ENCODE measurements around the gene ADPRS.

The ADPRS gene

GRCh38 chr1:36128126-36128904 is 39.6 kb downstream of the ADPRS start:
- CTCF ChIA-PET = interaction anchor here (0.6 to 1.8 kb wide), 5 partner anchors 17 to 94 kb away, joined by 3 to 6 read pairs (median 5); no protein-coding TSS in a partner anchor
- Histone ChIP-seq H3K9me3 (ENCODE audit: control insufficient read depth, insufficient read depth, low read depth, low read length) (no peaks in the 10 kb centered on the region), H3K36me3 (ENCODE audit: control insufficient read depth in 2 of 2, insufficient read depth in 1 of 2, low read length in 2 of 2) (no peaks in the 10 kb centered on the region), H3K27ac (ENCODE audit: extremely low read depth, low read depth, low read length) (no peak overlapping the region), H3K4me1 (ENCODE audit: control insufficient read depth, insufficient read depth, low read length) (no peaks in the 10 kb centered on the region), H3K4me3 (ENCODE audit: low read depth, low read length) (no peak overlapping the region)
- 0 out of 2 replicates have a peak, but pooled peaks have one; percentile 1 for TF ChIP-seq KLF17 (tag by site-specific recombination; IDR thresholded peaks at IDR 0.05)
- no peak for TF ChIP-seq ZNF184 (tag by site-specific recombination; IDR thresholded peaks at IDR 0.05)
- POLR2A ChIA-PET = interaction anchor here (1.2 kb wide), 1 partner anchor 21 kb away, joined by 5 read pairs; the partner anchor contains the start of gene TRAPPC3

GRCh38 chr1:36128905-36129206 is 40.2 kb downstream of the ADPRS start:
- Histone ChIP-seq H3K36me3 (ENCODE audit: control insufficient read depth in 2 of 2, insufficient read depth in 1 of 2, low read length in 2 of 2) (no peaks in the 10 kb centered on the region), H3K9me3 (ENCODE audit: control insufficient read depth, insufficient read depth, low read depth, low read length) (no peaks in the 10 kb centered on the region), H3K27ac (ENCODE audit: extremely low read depth, low read depth, low read length) (no peak overlapping the region), H3K4me3 (ENCODE audit: low read depth, low read length) (no peak overlapping the region), H3K4me1 (ENCODE audit: control insufficient read depth, insufficient read depth, low read length) (no peaks in the 10 kb centered on the region)
- POLR2A ChIA-PET = no interaction called here
- TF ChIP-seq ZBTB1 (tag by site-specific recombination; IDR thresholded peaks at IDR 0.05) (no peak), ZNF433 (tag by site-specific recombination; IDR thresholded peaks at IDR 0.05; ENCODE audit: low read depth) (no peak)
- CTCF ChIA-PET = interaction anchor here (0.7 to 1.8 kb wide), 4 partner anchors 16 to 59 kb away, joined by 3 to 6 read pairs (median 5); no protein-coding TSS in a partner anchor

- ChIA-PET CTCF (interaction anchor here (0.6 to 7.2 kb wide), 8 partner anchors 8 to 56 kb away, joined by 3 to 156 read pairs (median 4); partner anchors contain the start of gene TRAPPC3), POLR2A (interaction anchor here (1.6 kb wide), 1 partner anchor 17 kb away, joined by 3 read pairs; the partner anchor contains the start of gene TRAPPC3)
- Histone ChIP-seq H3K27ac (ENCODE audit: extremely low read depth, low read depth, low read length) (no peak overlapping the region), H3K9me3 (ENCODE audit: control insufficient read depth, insufficient read depth, low read depth, low read length) (no peaks in the 10 kb centered on the region), H3K4me3 (ENCODE audit: low read depth, low read length) (no peak overlapping the region), H3K36me3 (ENCODE audit: control insufficient read depth in 2 of 2, insufficient read depth in 1 of 2, low read length in 2 of 2) (peaks cover 0 to 13% of the 10 kb centered on the region in 2 experiments; a peak in 1 of 3 replicates), H3K4me1 (ENCODE audit: control insufficient read depth, insufficient read depth, low read length) (no peaks in the 10 kb centered on the region)
- no peak for TF ChIP-seq OVOL3 (tag by site-specific recombination; IDR thresholded peaks at IDR 0.05)
- no peak for TF ChIP-seq ZNF677 (tag by site-specific recombination; IDR thresholded peaks at IDR 0.05)
- TF ChIP-seq ZNF423 (tag by site-specific recombination; IDR thresholded peaks at IDR 0.05) = no peak
- TF ChIP-seq ZNF626 (tag by site-specific recombination; IDR thresholded peaks at IDR 0.05) = no peak
- no peak for TF ChIP-seq ZNF394 (tag by site-specific recombination; IDR thresholded peaks at IDR 0.05; ENCODE audit: borderline replicate concordance)
- TF ChIP-seq PRDM10 (tag by site-specific recombination; IDR thresholded peaks at IDR 0.05) = no peak
- TF ChIP-seq ZNF624 (tag by site-specific recombination; IDR thresholded peaks at IDR 0.05) = no peak
- no peak for TF ChIP-seq CTCF (tag by site-specific recombination; IDR thresholded peaks at IDR 0.05)
- no peak for TF ChIP-seq ZNF148 (tag by site-specific recombination; IDR thresholded peaks at IDR 0.05; ENCODE audit: borderline replicate concordance)
- no peak for TF ChIP-seq ZFP69B (tag by site-specific recombination; IDR thresholded peaks at IDR 0.05)
- no peak for TF ChIP-seq ZXDB (tag by site-specific recombination; IDR thresholded peaks at IDR 0.05)
- TF ChIP-seq GLIS2 (tag by site-specific recombination; IDR thresholded peaks at IDR 0.05) = no peak
- no peak for TF ChIP-seq ZNF2 (tag by site-specific recombination; IDR thresholded peaks at IDR 0.05)
Measured at GRCh38 chr1:36132029-36132428, 43.3 kb downstream of the ADPRS start.

All from HEK293 (cell line).